Activated naive CD4-positive, alpha-beta T cell treated with anti-CD3 and anti-CD28 coated beads for 36 hours (primary cell): ENCODE data around the gene USH1C. TPM values are rescaled to one million over a fixed set of nuclear protein-coding genes. Genes with fewer than 3 reads are reported as not detected.

Experiments used
- CTCF ChIA-PET: fragments of 350-600 bp; sonication (Branson Sonifier 250); formaldehyde crosslinking; loops from one replicate; lab custom pipeline; 2021; ENCODE audit warnings: antibody characterized with exemption; lab: Charles Lee
- DNase-seq: peaks from one replicate; pipeline ENCODE4 v3.0.0-alpha.2; 2020
- H3K27ac Mint-ChIP-seq: one replicate; pipeline ENCODE4 v1.8.0; 2021; ENCODE audit warnings: mild to moderate bottlenecking, mixed read lengths
- H3K27me3 Mint-ChIP-seq: one replicate; pipeline ENCODE4 v1.8.0; 2021; ENCODE audit warnings: low read depth, mixed read lengths
- H3K36me3 Mint-ChIP-seq: one replicate; pipeline ENCODE4 v1.8.0; 2021; ENCODE audit warnings: low read depth, mixed read lengths
- H3K4me1 Mint-ChIP-seq: one replicate; pipeline ENCODE4 v1.8.0; 2021; ENCODE audit warnings: low read depth, mixed read lengths
- H3K4me3 Mint-ChIP-seq: one replicate; pipeline ENCODE4 v1.8.0; 2021; ENCODE audit warnings: mild to moderate bottlenecking, moderate library complexity, mixed read lengths
- H3K9me3 Mint-ChIP-seq: one replicate; pipeline ENCODE4 v1.8.0; 2021; ENCODE audit warnings: mixed read lengths
- intact Hi-C: fragments of 100-400 bp; cut with micrococcal nuclease; formaldehyde crosslinking; loops from one replicate; pipeline ENCODE4 v1.15.1; 2023
- total RNA-seq, 2 experiments: library from RNA; stranded (reverse); gene quantifications; one replicate each; pipeline ENCODE4 v1.2.3, GENCODE V29; 2021

The USH1C gene
- total RNA-seq, 2 experiments from 2014 or later, result not detected

GRCh38 chr11:17449158-17449557, 95.1 kb downstream of the USH1C start:
- CTCF ChIA-PET, result no interaction called here
- no peak for DNase-seq
- H3K36me3 Mint-ChIP-seq, result no peaks in the 10 kb centered on the region
- no peak overlapping the region for H3K4me3 Mint-ChIP-seq
- intact Hi-C loops, result no loop called here
- H3K27ac Mint-ChIP-seq, result no peak overlapping the region
- H3K27me3 Mint-ChIP-seq, result no peaks in the 10 kb centered on the region
- H3K9me3 Mint-ChIP-seq, result no peaks in the 10 kb centered on the region
- H3K4me1 Mint-ChIP-seq, result no peaks in the 10 kb centered on the region

- DNase-seq, result no peak
- CTCF ChIA-PET, result no interaction called here
- no peaks in the 10 kb centered on the region for H3K36me3 Mint-ChIP-seq
- no peaks in the 10 kb centered on the region for H3K4me1 Mint-ChIP-seq
- no peaks in the 10 kb centered on the region for H3K9me3 Mint-ChIP-seq
- H3K27me3 Mint-ChIP-seq, result no peaks in the 10 kb centered on the region
- H3K27ac Mint-ChIP-seq, result no peak overlapping the region
- H3K4me3 Mint-ChIP-seq, result no peak overlapping the region
- intact Hi-C loops, result no loop called here
Measured at GRCh38 chr11:17446482-17446881, 97.7 kb downstream of the USH1C start.

GRCh38 chr11:17445240-17445795, 98.9 kb downstream of the USH1C start:
- H3K9me3 Mint-ChIP-seq, result peaks cover 2% of the 10 kb centered on the region
- no peak overlapping the region for H3K27ac Mint-ChIP-seq
- CTCF ChIA-PET, result interaction anchor here (0.6 to 1.4 kb wide), 3 partner anchors 10 to 286 kb away, joined by 3 read pairs; no protein-coding TSS in a partner anchor
- H3K27me3 Mint-ChIP-seq, result no peaks in the 10 kb centered on the region
- intact Hi-C loops, result no loop called here
- H3K36me3 Mint-ChIP-seq, result no peaks in the 10 kb centered on the region
- DNase-seq, result no peak
- H3K4me1 Mint-ChIP-seq, result no peaks in the 10 kb centered on the region
- no peak overlapping the region for H3K4me3 Mint-ChIP-seq

- Mint-ChIP-seq H3K36me3 (no peaks in the 10 kb centered on the region), H3K27me3 (no peaks in the 10 kb centered on the region), H3K4me3 (no peak overlapping the region), H3K9me3 (peaks cover 2% of the 10 kb centered on the region), H3K4me1 (peaks cover 7% of the 10 kb centered on the region), H3K27ac (no peak overlapping the region)
- CTCF ChIA-PET, result interaction anchor here (1.4 kb wide), 1 partner anchor 9 kb away, joined by 3 read pairs; no protein-coding TSS in a partner anchor
- intact Hi-C loops, result no loop called here
- DNase-seq, result no peak
Measured at GRCh38 chr11:17443926-17444690, 100.1 kb downstream of the USH1C start.

Other genes starting within 250 kb of the USH1C start
- gene NCR3LG1, start 192.6 kb downstream of the USH1C start, total RNA-seq, result under 1 TPM; 0.72 TPM
- 1 to 10 TPM; 1.0 to 1.3 TPM for gene KCNJ11, start 155.8 kb downstream of the USH1C start, total RNA-seq
- gene ABCC8, start 67.6 kb downstream of the USH1C start, total RNA-seq, result not detected
- not detected for gene OTOG, start 2.8 kb upstream of the USH1C start, total RNA-seq
- gene MYOD1, start 175.2 kb upstream of the USH1C start, total RNA-seq, result not detected
- not detected for gene KCNC1, start 190.4 kb upstream of the USH1C start, total RNA-seq